HEK293 (cell line): ENCODE results near the gene UBE2G1.
A peak's percentile ranks its signal among the peaks of the same experiment; 100 is the strongest.

Experiments
- CTCF ChIA-PET: fragments of 350-600 bp; formaldehyde crosslinking; extraction: SDS; loops from one replicate; lab custom pipeline; 2021; ENCODE audit warnings: antibody characterized with exemption; lab: Yijun Ruan, JAX
- POLR2A ChIA-PET: fragments of 300-600 bp; formaldehyde crosslinking; extraction: SDS; loops from one replicate; lab custom pipeline; 2020; ENCODE audit warnings: antibody characterized with exemption, inconsistent platforms; lab: Yijun Ruan, JAX
- H3K27ac ChIP-seq: fragments of 200-500 bp; sonication (Bioruptor generic); 2 replicates; pipeline ENCODE4 v1.5.1; 2014; ENCODE audit warnings: low read depth, low read length, control low read depth, inconsistent platforms; ENCODE audit errors: extremely low read depth
- H3K36me3 ChIP-seq, 2 experiments: fragments of 200-500 bp in 1 of 2; sonication (Bioruptor generic) in 1 of 2; 1 replicate in 1 of 2; 2 replicates in 1 of 2; pipeline ENCODE4 v1.5.1; 2014 to 2017; ENCODE audit warnings: inconsistent platforms in 2 of 2, low read length in 2 of 2; ENCODE audit not compliant: control insufficient read depth in 2 of 2, insufficient read depth in 1 of 2
- H3K4me1 ChIP-seq: fragments of 200-500 bp; sonication (Bioruptor generic); 2 replicates; pipeline ENCODE4 v1.5.1; 2014; ENCODE audit warnings: mild to moderate bottlenecking, low read length, inconsistent platforms; ENCODE audit not compliant: control insufficient read depth, insufficient read depth
- H3K4me3 ChIP-seq: 2 replicates; pipeline ENCODE4 v1.5.1; 2011; ENCODE audit warnings: low read depth, mild to moderate bottlenecking, control low read depth, low read length, moderate library complexity
- H3K9me3 ChIP-seq: fragments of 200-500 bp; sonication (Bioruptor generic); 2 replicates; pipeline ENCODE4 v1.5.1; 2014; ENCODE audit warnings: low read depth, low read length, inconsistent platforms; ENCODE audit not compliant: control insufficient read depth, insufficient read depth
- HOXA7 ChIP-seq: sonication (generic); formaldehyde crosslinking; IDR thresholded peaks from 2 replicates; pipeline ENCODE4 v1.8.1; 2022; ENCODE audit warnings: missing genetic modification reagents, borderline replicate concordance
- IKZF3 ChIP-seq: fragments of 450-650 bp; IDR thresholded peaks from 2 replicates; pipeline ENCODE4 v1.5.0; 2018; ENCODE audit warnings: missing biosample characterization, mild to moderate bottlenecking, missing genetic modification characterization, moderate library complexity
- MZF1 ChIP-seq: fragments of 450-650 bp; formaldehyde crosslinking; IDR thresholded peaks from 2 replicates; pipeline ENCODE4 v1.5.1; 2017; ENCODE audit warnings: missing biosample characterization, missing genetic modification characterization, borderline replicate concordance
- PRDM1 ChIP-seq: fragments of 450-650 bp; formaldehyde crosslinking; IDR thresholded peaks from 2 replicates; pipeline ENCODE4; 2016; ENCODE audit warnings: missing biosample characterization, missing genetic modification characterization
- PRDM6 ChIP-seq: fragments of 450-650 bp; formaldehyde crosslinking; IDR thresholded peaks from 2 replicates; pipeline ENCODE4 v1.5.1; 2017; ENCODE audit warnings: missing biosample characterization, missing genetic modification characterization
- SETDB1 ChIP-seq: IDR thresholded peaks from one replicate; pipeline ENCODE4 v1.6.1; 2017; ENCODE audit warnings: mild to moderate bottlenecking, low read length, moderate library complexity, mixed read lengths; ENCODE audit not compliant: insufficient read length
- TRIM28 ChIP-seq: IDR thresholded peaks from 2 replicates; pipeline ENCODE4 v1.6.1; 2011; ENCODE audit warnings: low read length, control low read depth, borderline replicate concordance
- ZBTB17 ChIP-seq: fragments of 450-650 bp; formaldehyde crosslinking; IDR thresholded peaks from 2 replicates; pipeline ENCODE4 v1.5.1; 2016; ENCODE audit warnings: missing biosample characterization, missing genetic modification characterization
- ZBTB44 ChIP-seq: fragments of 450-650 bp; IDR thresholded peaks from 2 replicates; pipeline ENCODE4 v1.5.1; 2018; ENCODE audit warnings: missing biosample characterization, mild to moderate bottlenecking, missing genetic modification characterization
- ZBTB7A ChIP-seq: fragments of 450-650 bp; formaldehyde crosslinking; IDR thresholded peaks from 2 replicates; pipeline ENCODE4 v1.5.1; 2016; ENCODE audit warnings: low read depth, missing biosample characterization, missing genetic modification characterization
- ZNF138 ChIP-seq: fragments of 450-650 bp; formaldehyde crosslinking; IDR thresholded peaks from 2 replicates; pipeline ENCODE4 v1.5.1; 2016; ENCODE audit warnings: missing biosample characterization, missing genetic modification characterization, borderline replicate concordance
- ZNF155 ChIP-seq: fragments of 450-650 bp; formaldehyde crosslinking; IDR thresholded peaks from 2 replicates; pipeline ENCODE4 v1.5.1; 2016; ENCODE audit warnings: missing biosample characterization, missing genetic modification characterization
- ZNF16 ChIP-seq: fragments of 450-650 bp; formaldehyde crosslinking; IDR thresholded peaks from 2 replicates; pipeline ENCODE4 v1.5.1; 2016; ENCODE audit warnings: low read depth, missing biosample characterization, missing genetic modification characterization
- ZNF184 ChIP-seq: fragments of 450-650 bp; IDR thresholded peaks from 2 replicates; pipeline ENCODE4 v1.5.1; 2018; ENCODE audit warnings: missing biosample characterization, mild to moderate bottlenecking, missing genetic modification characterization
- ZNF211 ChIP-seq: fragments of 450-650 bp; formaldehyde crosslinking; IDR thresholded peaks from 2 replicates; pipeline ENCODE4 v1.5.1; 2016; ENCODE audit warnings: low read depth, missing biosample characterization, missing genetic modification characterization
- ZNF221 ChIP-seq: fragments of 450-650 bp; formaldehyde crosslinking; IDR thresholded peaks from 2 replicates; pipeline ENCODE4 v1.5.1; 2017; ENCODE audit warnings: missing biosample characterization, missing genetic modification characterization, borderline replicate concordance
- ZNF24 ChIP-seq: fragments of 450-650 bp; formaldehyde crosslinking; IDR thresholded peaks from 2 replicates; pipeline ENCODE4 v1.5.1; 2016; ENCODE audit warnings: missing biosample characterization, missing genetic modification characterization
- ZNF311 ChIP-seq: fragments of 450-650 bp; formaldehyde crosslinking; IDR thresholded peaks from 2 replicates; pipeline ENCODE4 v1.5.1; 2017; ENCODE audit warnings: missing biosample characterization, missing genetic modification characterization, borderline replicate concordance
- ZNF335 ChIP-seq: fragments of 450-650 bp; formaldehyde crosslinking; conservative IDR thresholded peaks from 2 replicates; pipeline ENCODE4 v1.5.1; 2016; ENCODE audit warnings: missing biosample characterization, missing genetic modification characterization
- ZNF391 ChIP-seq: fragments of 450-650 bp; formaldehyde crosslinking; IDR thresholded peaks from 2 replicates; pipeline ENCODE4 v1.5.1; 2016; ENCODE audit warnings: low read depth, missing biosample characterization, missing genetic modification characterization, borderline replicate concordance
- ZNF394 ChIP-seq: fragments of 450-650 bp; formaldehyde crosslinking; IDR thresholded peaks from 2 replicates; pipeline ENCODE4 v1.5.1; 2016; ENCODE audit warnings: missing biosample characterization, missing genetic modification characterization, mild to moderate bottlenecking, moderate library complexity, borderline replicate concordance
- ZNF426 ChIP-seq: fragments of 450-650 bp; formaldehyde crosslinking; IDR thresholded peaks from 2 replicates; pipeline ENCODE4 v1.5.1; 2017; ENCODE audit warnings: missing biosample characterization, missing genetic modification characterization, mild to moderate bottlenecking, inconsistent platforms, moderate library complexity
- ZNF513 ChIP-seq: fragments of 450-650 bp; IDR thresholded peaks from 2 replicates; pipeline ENCODE4 v1.5.1; 2018; ENCODE audit warnings: missing biosample characterization, missing genetic modification characterization
- ZNF548 ChIP-seq: fragments of 450-650 bp; formaldehyde crosslinking; IDR thresholded peaks from 2 replicates; pipeline ENCODE4 v1.5.1; 2016; ENCODE audit warnings: missing biosample characterization, missing genetic modification characterization
- ZNF561 ChIP-seq: fragments of 450-650 bp; IDR thresholded peaks from 2 replicates; pipeline ENCODE4 v1.5.1; 2018; ENCODE audit warnings: missing biosample characterization, missing genetic modification characterization, borderline replicate concordance
- ZNF600 ChIP-seq: fragments of 450-650 bp; formaldehyde crosslinking; IDR thresholded peaks from 2 replicates; pipeline ENCODE4 v1.5.1; 2016; ENCODE audit warnings: missing biosample characterization, missing genetic modification characterization
- ZNF610 ChIP-seq: fragments of 450-650 bp; formaldehyde crosslinking; IDR thresholded peaks from 2 replicates; pipeline ENCODE4 v1.5.1; 2016; ENCODE audit warnings: missing biosample characterization, missing genetic modification characterization, borderline replicate concordance
- ZNF626 ChIP-seq: fragments of 450-650 bp; sonication (Bioruptor Pico); formaldehyde crosslinking; IDR thresholded peaks from 2 replicates; pipeline ENCODE4 v1.5.1; 2018; ENCODE audit warnings: missing biosample characterization, missing genetic modification characterization, inconsistent platforms
- ZNF660 ChIP-seq: fragments of 450-650 bp; IDR thresholded peaks from 2 replicates; pipeline ENCODE4 v1.5.1; 2018; ENCODE audit warnings: missing biosample characterization, mild to moderate bottlenecking, missing genetic modification characterization
- ZNF76 ChIP-seq: fragments of 450-650 bp; formaldehyde crosslinking; IDR thresholded peaks from 2 replicates; pipeline ENCODE4; 2016; ENCODE audit warnings: low read depth, missing biosample characterization, missing genetic modification characterization, borderline replicate concordance
- ZNF791 ChIP-seq: fragments of 450-650 bp; formaldehyde crosslinking; IDR thresholded peaks from 2 replicates; pipeline ENCODE4 v1.5.1; 2016; ENCODE audit warnings: missing biosample characterization, missing genetic modification characterization
- ZNF837 ChIP-seq: fragments of 450-650 bp; formaldehyde crosslinking; IDR thresholded peaks from 2 replicates; pipeline ENCODE4 v1.5.1; 2016; ENCODE audit warnings: missing biosample characterization, missing genetic modification characterization
- ZSCAN30 ChIP-seq: fragments of 450-650 bp; IDR thresholded peaks from 2 replicates; pipeline ENCODE4 v1.5.1; 2018; ENCODE audit warnings: missing biosample characterization, mild to moderate bottlenecking, missing genetic modification characterization, moderate library complexity

UBE2G1 gene

GRCh38 chr17:4221163-4221562 is 145.3 kb downstream of the UBE2G1 start:
- H3K4me1 ChIP-seq, result peaks cover 18% of the 10 kb centered on the region
- POLR2A ChIA-PET, result no interaction called here
- CTCF ChIA-PET, result interaction anchor here (0.7 kb wide), 1 partner anchor 21 kb away, joined by 3 read pairs; no protein-coding TSS in a partner anchor
- no peaks in the 10 kb centered on the region for H3K9me3 ChIP-seq
- TF ChIP-seq ZNF221 (no peak), MZF1 (tag by site-specific recombination) (no peak), HOXA7 (CRISPR knock-in tag) (no peak), ZNF391 (no peak), ZBTB7A (tag by site-specific recombination) (no peak), ZNF610 (no peak), ZNF184 (no peak), ZNF791 (tag by site-specific recombination) (no peak), ZNF211 (tag by site-specific recombination) (no peak)
- TF ChIP-seq, all 188 proteins: peak for 0
- Histone ChIP-seq H3K36me3 (peaks cover 19% of the 10 kb centered on the region in 2 experiments), H3K27ac (peak overlapping the region; percentile 47; the same call in 1 of the 2 replicates), H3K4me3 (no peak overlapping the region)

GRCh38 chr17:4220655-4221054 is 145.8 kb downstream of the UBE2G1 start:
- Histone ChIP-seq H3K36me3 (peaks cover 14 to 19% of the 10 kb centered on the region in 2 experiments), H3K4me1 (peaks cover 20% of the 10 kb centered on the region), H3K9me3 (no peaks in the 10 kb centered on the region), H3K4me3 (no peak overlapping the region), H3K27ac (peak overlapping the region; percentile 47)
- ChIA-PET CTCF (interaction anchor here (0.6 to 2.2 kb wide), 4 partner anchors 9 to 668 kb away, joined by 3 to 7 read pairs (median 6); no protein-coding TSS in a partner anchor), POLR2A (no interaction called here)
- TF ChIP-seq ZNF24 (tag by site-specific recombination) (0 out of 2 replicates have a peak, but pooled peaks have one; percentile 41), ZNF626 (tag by site-specific recombination) (no peak), ZNF394 (peak; percentile 19; the same call in 1 of the 2 replicates), ZNF335 (no peak), ZNF221 (no peak), ZNF600 (peak; percentile 94), ZBTB44 (0 out of 2 replicates have a peak, but pooled peaks have one; percentile 47), ZNF311 (tag by site-specific recombination) (no peak), PRDM1 (tag by site-specific recombination) (peak; percentile 68), IKZF3 (tag by site-specific recombination) (peak; percentile 38; the same call in 1 of the 2 replicates), ZNF76 (peak; percentile 34; the same call in 1 of the 2 replicates), ZNF155 (tag by site-specific recombination) (no peak), ZNF16 (tag by site-specific recombination) (no peak), TRIM28 (peak; percentile 77), ZNF513 (tag by site-specific recombination) (no peak), ZNF426 (no peak), ZBTB17 (tag by site-specific recombination) (peak; percentile 93), ZNF660 (no peak), ZNF548 (tag by site-specific recombination) (no peak), ZSCAN30 (tag by site-specific recombination) (peak; percentile 34; the same call in 1 of the 2 replicates), ZNF138 (tag by site-specific recombination) (no peak), ZNF837 (peak; percentile 55; the same call in 1 of the 2 replicates), SETDB1 (peak; percentile 41), ZNF561 (no peak), PRDM6 (tag by site-specific recombination) (0 out of 2 replicates have a peak, but pooled peaks have one; percentile 4)
